ENCODE data around the gene FCN2. TPM values are rescaled to one million over a fixed set of nuclear protein-coding genes. Genes with fewer than 3 reads are reported as not detected.

Gene FCN2
- polyA plus RNA-seq, 2 of the 4 experiments (the other 2 are of a cell fraction): not detected

- Histone ChIP-seq H3K4me3 (no peak overlapping the region), H3K4me1 (no peaks in the 10 kb centered on the region), H3K4me2 (no peak overlapping the region), H3K27ac (no peak overlapping the region), H3K9me3 (no peaks in the 10 kb centered on the region)
- CTCF ChIA-PET: interaction anchor here (0.9 to 1.4 kb wide), 3 partner anchors 15 to 182 kb away, joined by 3 read pairs; no protein-coding TSS in a partner anchor
- no peak for DNase-seq (ENCODE audit: low read depth in 1 of 2, low spot score in 1 of 2)
- POLR2A ChIA-PET: no interaction called here
- ATAC-seq: no peak
- WGBS (ENCODE audit: missing lambda C conversion rate): 84% methylated on average over 33 of the region's 34 CpGs
- TF ChIP-seq EP300 (IDR thresholded peaks at IDR 0.05) (no peak), HDAC2 (IDR thresholded peaks at IDR 0.05) (no peak), ELK1 (IDR thresholded peaks at IDR 0.05; ENCODE audit: low read depth, low read length) (no peak), RFX5 (IDR thresholded peaks at IDR 0.05) (no peak), JUN (IDR thresholded peaks at IDR 0.05) (no peak), TP53 (CRISPR knock-in tag; IDR thresholded peaks at IDR 0.05) (no peak), FOSB (CRISPR knock-in tag; IDR thresholded peaks at IDR 0.05) (no peak), KDM5A (IDR thresholded peaks at IDR 0.05) (no peak), NPAS2 (CRISPR knock-in tag; IDR thresholded peaks at IDR 0.05; ENCODE audit: borderline replicate concordance) (no peak)
- no peak for FAIRE-seq
These were observed 41.8 kb upstream of the FCN2 start for GRCh38 chr9:134838651-134839454.

GRCh38 chr9:134839455-134840125 lies 41.0 kb upstream of the FCN2 start:
- DNase-seq (ENCODE audit: low read depth in 1 of 2, low spot score in 1 of 2) (peak in 1 of 2 experiments; percentile 17), ATAC-seq (peak; percentile 55 to 73; a peak in 5 of 6 replicates), FAIRE-seq (no peak)
- Histone ChIP-seq H3K4me2 (no peak overlapping the region), H3K27ac (no peak overlapping the region), H3K4me3 (no peak overlapping the region), H3K9me3 (no peaks in the 10 kb centered on the region), H3K4me1 (no peaks in the 10 kb centered on the region)
- 85% methylated on average over 17 of the region's 21 CpGs for WGBS (ENCODE audit: missing lambda C conversion rate)
- POLR2A ChIA-PET: no interaction called here
- no peak for TF ChIP-seq CEBPB (IDR thresholded peaks at IDR 0.05)
- no peak for TF ChIP-seq ZC3H11A (IDR thresholded peaks at IDR 0.05)
- no peak for TF ChIP-seq JUNB (IDR thresholded peaks at IDR 0.05)
- TF ChIP-seq JUN (IDR thresholded peaks at IDR 0.05): no peak
- TF ChIP-seq RARB (CRISPR knock-in tag; IDR thresholded peaks at IDR 0.05): no peak
- no peak for TF ChIP-seq SREBF2 (IDR thresholded peaks at IDR 0.05)
- no peak for TF ChIP-seq CBX2 (IDR thresholded peaks at IDR 0.05; ENCODE audit: borderline replicate concordance, low read depth)
- no peak for TF ChIP-seq HES2 (IDR thresholded peaks at IDR 0.05)
- no peak for TF ChIP-seq CBX8 (IDR thresholded peaks at IDR 0.05)
- no peak for TF ChIP-seq FOSB (CRISPR knock-in tag; IDR thresholded peaks at IDR 0.05)
- TF ChIP-seq FOXS1 (CRISPR knock-in tag; IDR thresholded peaks at IDR 0.05): no peak
- no peak for TF ChIP-seq EHF (CRISPR knock-in tag; IDR thresholded peaks at IDR 0.05)
- TF ChIP-seq HEYL (CRISPR knock-in tag; IDR thresholded peaks at IDR 0.05): no peak
- TF ChIP-seq EHMT2 (IDR thresholded peaks at IDR 0.05; ENCODE audit: low read depth): no peak
- TF ChIP-seq ZNF302 (CRISPR knock-in tag; IDR thresholded peaks at IDR 0.05): no peak
- CTCF ChIA-PET: interaction anchor here (0.7 to 1.4 kb wide), 4 partner anchors 18 to 573 kb away, joined by 3 to 4 read pairs (median 3); no protein-coding TSS in a partner anchor

- no peak overlapping the region for H3K4me3 ChIP-seq
- FAIRE-seq (no peak), DNase-seq (ENCODE audit: low read depth in 1 of 2, low spot score in 1 of 2) (no peak), ATAC-seq (no peak)
- no peaks in the 10 kb centered on the region for H3K4me1 ChIP-seq
- ChIA-PET CTCF (interaction anchor here (1.3 kb wide), 1 partner anchor 572 kb away, joined by 4 read pairs; no protein-coding TSS in a partner anchor), POLR2A (no interaction called here)
- WGBS (ENCODE audit: missing lambda C conversion rate): 87% methylated on average over 12 of the region's 12 CpGs
- no peak overlapping the region for H3K27ac ChIP-seq
- no peaks in the 10 kb centered on the region for H3K9me3 ChIP-seq
- no peak overlapping the region for H3K4me2 ChIP-seq
- TF ChIP-seq RAD21 (conservative IDR thresholded peaks at IDR 0.05 in 1 of 2, IDR thresholded peaks at IDR 0.05 in 1 of 2) (no peak), HOXB5 (CRISPR knock-in tag; IDR thresholded peaks at IDR 0.05) (no peak), EP300 (IDR thresholded peaks at IDR 0.05) (no peak), JUN (IDR thresholded peaks at IDR 0.05) (no peak), ELK1 (IDR thresholded peaks at IDR 0.05; ENCODE audit: low read depth, low read length) (no peak), CHD2 (IDR thresholded peaks at IDR 0.05; ENCODE audit: low read length, partially characterized antibody) (no peak), HEYL (CRISPR knock-in tag; IDR thresholded peaks at IDR 0.05) (no peak), ATOH8 (CRISPR knock-in tag; IDR thresholded peaks at IDR 0.05; ENCODE audit: low read depth) (no peak), RARB (CRISPR knock-in tag; IDR thresholded peaks at IDR 0.05) (no peak), FOXS1 (CRISPR knock-in tag; IDR thresholded peaks at IDR 0.05) (no peak), MAFK (IDR thresholded peaks at IDR 0.05; ENCODE audit: partially characterized antibody) (no peak), JUNB (IDR thresholded peaks at IDR 0.05) (no peak), E2F6 (IDR thresholded peaks at IDR 0.05; ENCODE audit: borderline replicate concordance, low read depth) (no peak), ZC3H11A (IDR thresholded peaks at IDR 0.05) (no peak), BHLHE40 (IDR thresholded peaks at IDR 0.05; ENCODE audit: low read depth, low read length) (no peak), POLR2A (IDR thresholded peaks at IDR 0.05; ENCODE audit: low read length) (no peak)
These were observed 40.1 kb upstream of the FCN2 start for GRCh38 chr9:134840511-134840910.

All from A549 (cell line).